GM19324 (cell line): Measurements from ENCODE around the gene KLRB1.
"Not testable (repeated sequence)": the region's sequence is repeated elsewhere in the genome, so short reads cannot be mapped to it uniquely, and the experiment has no call there.

ENCODE experiments used
- ATAC-seq: cut with Tn5 transposase; IDR thresholded peaks from one replicate; pipeline ENCODE4 v1.9.1; 2021; ENCODE audit warnings: mild to moderate bottlenecking, moderate library complexity; ENCODE audit not compliant: unreplicated experiment, low FRiP score

Gene KLRB1

DNA sequence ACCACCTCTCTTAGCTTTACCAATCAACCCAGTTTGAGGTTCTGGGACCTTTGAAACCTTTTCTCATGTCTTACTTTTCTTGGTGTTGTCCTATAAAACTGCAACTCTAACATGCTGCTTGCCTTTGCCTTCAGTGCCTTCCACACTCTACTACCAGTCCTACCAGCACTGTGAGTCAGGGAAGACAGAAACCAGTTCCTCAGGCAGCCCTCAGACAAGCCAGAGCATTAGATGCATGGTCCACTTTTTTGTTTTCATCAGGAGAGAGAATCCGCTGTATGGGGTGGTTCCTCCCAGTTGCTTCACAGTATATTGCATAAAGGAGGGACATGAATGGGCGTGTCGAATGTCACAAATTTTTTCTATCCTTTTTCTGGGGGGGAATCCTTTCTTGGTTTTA is 17.3 kb upstream of the KLRB1 start:
- no peak for ATAC-seq

DNA sequence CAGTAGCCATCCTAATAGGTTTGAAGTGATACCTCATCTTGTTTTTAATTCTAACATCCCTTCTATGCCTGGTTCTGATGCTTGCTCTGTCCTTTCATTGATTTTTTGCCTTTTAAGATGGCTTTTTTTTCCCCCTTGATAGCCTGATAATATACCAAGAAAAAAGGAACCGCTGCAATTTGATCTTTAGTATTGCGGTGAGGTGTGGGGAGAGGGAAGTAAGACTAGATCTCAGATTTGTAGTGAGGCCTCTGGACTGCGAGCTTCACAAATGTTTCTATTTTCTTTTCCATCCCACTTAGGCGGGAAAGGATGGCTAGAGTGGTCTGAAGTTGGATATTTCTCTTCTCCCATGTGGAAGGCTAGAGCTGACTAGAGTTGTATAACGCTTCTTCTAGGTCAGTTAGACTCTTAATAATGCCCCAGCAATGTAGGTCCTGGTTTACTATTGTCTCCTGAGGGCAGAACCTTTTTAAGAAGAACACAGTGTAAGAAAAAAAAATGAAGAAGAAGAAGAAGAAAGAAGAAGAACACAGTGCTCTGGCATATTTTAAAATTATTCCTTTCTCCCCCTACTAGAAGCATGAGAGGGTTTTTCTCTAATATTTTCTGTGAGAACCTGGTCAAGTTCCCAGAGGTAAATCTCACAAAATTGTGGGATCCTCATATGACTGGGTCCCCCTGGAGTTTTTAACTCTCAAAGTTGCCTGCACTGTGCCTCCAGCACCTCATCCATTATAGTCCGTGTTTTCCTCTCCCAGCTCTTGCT is 11.9 kb upstream of the KLRB1 start:
- ATAC-seq = no peak

DNA sequence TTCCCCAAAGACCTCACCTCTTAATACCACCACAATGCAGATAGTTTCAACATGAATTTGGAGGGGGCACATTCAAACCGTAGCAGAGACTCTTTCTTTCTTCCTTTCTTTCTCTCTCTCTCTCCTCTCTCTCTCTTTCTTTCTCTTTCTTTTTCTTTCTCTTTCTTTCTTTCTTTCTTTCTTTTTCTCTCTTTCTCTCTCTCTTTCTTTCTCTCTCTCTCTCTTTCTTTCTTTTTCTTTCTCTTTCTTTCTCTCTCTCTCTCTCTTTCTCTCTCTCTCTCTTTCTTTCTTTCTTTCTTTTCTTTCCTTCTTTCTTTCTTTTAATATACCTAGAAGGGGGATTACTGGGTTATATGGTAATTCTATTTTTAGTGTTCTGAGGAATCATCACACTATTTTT is 11.2 kb upstream of the KLRB1 start:
- ATAC-seq = not testable (repeated sequence)

DNA sequence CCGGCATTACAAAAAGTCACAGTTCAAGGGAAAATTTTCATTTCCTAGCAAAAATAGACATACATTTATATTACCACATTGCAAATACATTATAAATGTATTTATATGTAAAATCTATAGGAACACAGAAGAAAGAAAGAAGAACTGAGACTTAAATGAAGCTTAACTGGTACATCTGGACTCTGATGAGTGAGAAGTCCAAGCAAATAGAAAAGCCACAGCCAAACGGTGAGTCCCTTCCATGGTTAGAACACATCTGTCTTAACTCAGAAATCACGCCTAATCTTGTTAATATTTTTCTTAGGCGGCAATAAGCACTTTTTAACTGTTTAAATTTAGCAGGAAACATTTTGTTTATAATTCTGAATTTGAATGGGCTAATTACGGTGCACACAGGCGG is 9.4 kb upstream of the KLRB1 start:
- ATAC-seq = no peak

DNA sequence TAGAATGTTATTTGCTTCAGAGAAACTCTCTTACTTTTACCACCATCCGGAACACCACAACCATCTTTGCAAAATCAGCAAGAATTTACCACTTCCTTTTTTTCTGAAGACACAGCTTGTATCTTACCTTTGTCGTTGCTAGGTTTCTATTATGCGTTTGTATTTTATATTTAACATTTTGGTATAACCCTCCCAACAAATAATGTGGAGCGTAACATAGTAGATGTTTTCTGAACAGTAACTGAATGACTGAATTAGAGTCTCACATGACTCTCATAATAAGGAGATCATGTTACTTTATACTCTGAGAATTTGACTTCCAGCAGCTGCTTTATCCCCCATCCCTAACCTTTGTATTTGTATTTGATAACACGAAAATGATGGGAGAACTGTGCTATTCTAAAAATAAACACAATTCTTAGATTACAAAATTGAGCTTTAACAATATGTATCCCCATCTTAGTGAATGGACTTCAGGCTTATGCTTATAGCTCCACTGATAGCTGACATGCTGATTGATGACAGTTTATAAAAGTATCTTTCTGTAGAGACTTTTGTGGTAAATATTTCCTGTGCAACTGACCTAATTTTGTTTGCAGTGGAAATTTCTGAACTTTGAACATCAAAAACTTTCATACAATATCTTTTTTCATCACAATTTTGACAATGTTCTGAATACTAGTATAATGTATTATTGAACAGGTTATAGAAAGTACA is 7.9 kb upstream of the KLRB1 start:
- no peak for ATAC-seq

DNA sequence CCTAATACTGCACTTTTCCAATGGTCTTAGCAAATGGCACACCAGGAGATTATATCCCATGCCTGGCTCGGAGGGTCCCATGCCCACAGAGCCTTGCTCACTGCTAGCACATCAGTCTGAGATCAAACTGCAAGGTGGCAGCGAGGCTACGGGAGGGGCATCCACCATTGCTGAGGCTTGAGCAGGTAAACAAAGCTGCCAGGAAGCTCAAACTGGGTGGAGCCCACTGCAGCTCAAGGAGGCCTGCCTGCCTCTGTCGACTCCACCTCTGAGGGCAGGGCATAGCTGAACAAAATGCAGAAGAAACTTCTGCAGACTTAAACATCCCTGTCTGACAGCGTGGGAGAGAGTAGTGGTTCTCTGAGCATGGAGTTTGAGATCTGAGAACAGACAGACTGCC is 2.9 kb upstream of the KLRB1 start:
- not testable (repeated sequence) for ATAC-seq

DNA sequence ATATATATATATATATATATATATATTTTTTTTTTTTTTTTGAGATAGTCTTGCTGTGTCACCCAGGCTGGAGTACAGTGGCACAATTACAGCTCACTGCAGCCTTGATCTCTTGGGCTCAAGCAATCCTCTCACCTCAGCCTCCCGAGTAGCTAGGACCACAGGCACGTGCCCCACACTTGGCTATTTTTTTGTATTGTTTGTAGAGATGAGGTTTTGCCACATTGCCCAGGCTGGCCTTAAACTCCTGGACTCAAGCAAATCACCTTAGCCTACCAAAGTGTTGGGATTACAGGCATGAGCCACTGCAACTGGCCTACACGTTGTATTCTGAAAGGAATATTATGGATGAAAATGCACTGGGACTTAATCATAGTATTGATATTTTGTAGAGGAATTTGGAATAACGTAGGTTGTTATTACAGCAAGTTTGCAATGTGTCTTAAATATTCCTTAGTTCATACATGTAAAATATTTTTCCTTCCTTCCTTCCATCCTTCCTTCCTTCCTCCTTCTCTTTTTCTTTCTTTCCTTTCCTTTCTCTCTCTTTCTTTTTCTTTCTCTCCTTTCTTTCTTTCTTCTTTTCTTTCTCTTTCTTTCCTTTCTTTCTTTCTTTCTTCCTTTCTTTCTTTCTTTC is 862 bp downstream of the KLRB1 start:
- ATAC-seq = no peak

DNA sequence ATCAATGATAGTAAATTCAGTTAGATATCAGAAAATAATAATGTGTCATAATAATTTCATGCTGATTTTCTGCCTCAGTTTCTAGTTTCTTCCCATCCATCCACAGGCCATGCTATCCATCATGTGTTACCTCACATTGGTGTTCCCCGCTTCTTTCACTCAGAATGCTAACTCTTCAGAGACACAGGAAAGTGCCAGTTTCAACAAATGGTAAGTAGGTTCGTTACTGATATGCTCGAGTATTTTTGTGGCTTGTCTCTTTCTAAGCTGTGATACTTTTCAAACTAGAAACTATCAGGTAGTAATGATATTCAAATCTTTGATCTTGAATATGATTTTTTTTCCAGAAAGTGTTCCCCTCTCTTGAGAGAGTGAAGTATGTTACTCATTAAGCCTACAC is 1.5 kb downstream of the KLRB1 start:
- no peak for ATAC-seq

DNA sequence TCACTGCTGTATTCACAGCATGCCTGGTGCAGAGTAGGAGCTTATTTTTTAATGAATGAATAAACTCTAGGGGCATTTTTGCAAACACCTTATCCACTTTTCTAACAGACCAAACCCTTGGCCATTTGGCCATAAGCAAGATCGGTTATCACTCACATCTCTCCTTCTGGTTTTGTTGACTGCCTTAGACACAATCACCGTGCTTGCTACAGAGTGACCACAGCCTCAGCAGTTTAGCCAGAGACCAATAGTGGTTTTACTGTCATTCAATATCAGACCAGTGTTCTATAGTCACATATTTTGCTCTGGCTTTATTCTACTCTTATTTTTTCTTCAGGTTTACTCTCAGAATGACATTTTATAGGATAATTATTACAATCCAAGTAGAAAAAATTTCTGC is 2.2 kb downstream of the KLRB1 start:
- ATAC-seq = no peak

DNA sequence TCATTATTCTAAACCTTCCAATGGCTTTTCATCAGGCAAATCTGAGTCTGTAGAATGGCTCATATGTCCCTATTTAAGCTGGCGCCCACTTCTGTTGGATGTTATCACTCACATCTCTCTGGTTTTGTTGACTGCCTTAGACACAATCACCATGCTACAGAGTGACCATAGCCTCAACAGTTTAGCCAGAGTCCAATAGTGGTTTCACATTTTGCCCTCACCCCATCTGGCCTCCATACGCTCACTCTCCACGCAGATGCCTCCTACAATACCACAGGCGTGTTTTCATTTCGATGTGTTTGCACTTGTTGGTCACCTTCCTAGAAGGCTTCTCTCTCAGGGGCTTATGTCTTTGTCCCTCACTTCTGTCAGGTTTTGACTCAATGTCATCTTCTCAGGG is 3.4 kb downstream of the KLRB1 start:
- no peak for ATAC-seq

DNA sequence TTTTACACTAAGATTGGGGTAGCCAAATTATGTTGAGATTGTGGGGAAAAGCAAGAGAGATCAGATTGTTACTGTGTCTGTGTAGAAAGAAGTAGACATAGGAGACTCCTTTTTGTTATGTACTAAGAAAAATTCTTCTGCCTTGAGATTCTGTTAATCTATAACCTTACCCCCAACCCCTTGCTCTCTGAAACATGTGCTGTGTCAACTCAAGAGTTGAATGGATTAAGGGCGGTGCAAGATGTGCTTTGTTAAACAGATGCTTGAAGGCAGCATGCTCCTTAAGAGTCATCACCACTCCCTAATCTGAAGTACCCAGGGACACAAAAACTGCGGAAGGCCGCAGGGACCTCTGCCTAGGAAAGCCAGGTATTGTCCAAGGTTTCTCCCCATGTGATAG is 7.3 kb downstream of the KLRB1 start:
- not testable (repeated sequence) for ATAC-seq

DNA sequence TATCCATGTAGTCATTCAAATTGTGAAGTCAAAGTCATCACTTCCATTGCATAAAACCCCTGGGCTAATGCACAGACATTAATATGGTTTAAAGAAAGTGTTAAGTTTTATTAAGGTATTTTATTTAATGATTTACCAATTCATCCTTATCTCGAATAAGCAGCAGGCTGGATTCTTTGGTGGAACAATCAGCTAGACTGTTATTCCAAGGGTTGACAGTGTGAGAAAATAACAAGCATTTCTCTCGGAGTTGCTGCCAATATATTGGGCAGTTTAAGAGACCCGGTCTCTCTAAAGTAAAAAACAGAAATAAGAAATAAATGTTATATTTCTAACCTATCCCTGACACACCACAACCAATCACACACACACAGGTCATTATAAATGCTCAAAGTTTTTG is 9.4 kb downstream of the KLRB1 start:
- no peak for ATAC-seq

DNA sequence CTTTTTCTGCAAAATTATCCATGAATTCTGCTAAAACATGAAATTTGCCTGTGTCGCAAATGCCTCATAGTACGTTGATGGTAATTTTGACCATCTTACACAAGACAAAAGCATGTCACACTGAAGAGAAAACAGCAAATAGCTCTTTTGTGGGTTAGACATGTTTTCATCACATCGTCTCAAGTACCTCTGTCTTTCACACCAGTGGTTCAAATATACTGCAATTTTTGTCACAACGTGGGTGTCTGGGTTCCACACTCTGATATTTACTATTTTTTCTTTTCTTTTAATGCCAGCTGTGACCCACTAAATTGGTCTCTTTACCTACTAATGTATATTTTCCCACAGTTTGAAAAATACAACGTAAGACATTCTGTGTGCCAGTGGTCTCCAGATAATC is 10.4 kb downstream of the KLRB1 start:
- ATAC-seq = no peak

DNA sequence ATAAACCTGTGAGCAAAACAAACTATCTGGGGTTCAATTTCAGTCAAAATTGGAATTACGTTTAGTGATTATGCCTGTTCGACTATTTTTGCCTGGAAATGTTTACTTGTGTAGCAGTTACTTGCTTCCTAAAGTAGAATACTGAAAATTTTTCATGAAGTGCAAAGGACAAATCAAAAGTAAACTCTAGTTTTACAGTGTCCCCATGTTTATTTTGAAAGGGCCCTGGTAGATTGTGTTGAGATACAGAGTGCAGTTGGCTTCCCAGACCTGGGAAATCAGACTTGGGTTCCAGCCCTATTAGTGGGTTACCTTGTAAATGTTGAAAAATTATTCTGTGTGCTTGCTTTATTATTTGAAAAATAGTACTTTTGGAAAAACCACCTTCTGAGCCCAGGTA is 17.3 kb downstream of the KLRB1 start:
- ATAC-seq = no peak

DNA sequence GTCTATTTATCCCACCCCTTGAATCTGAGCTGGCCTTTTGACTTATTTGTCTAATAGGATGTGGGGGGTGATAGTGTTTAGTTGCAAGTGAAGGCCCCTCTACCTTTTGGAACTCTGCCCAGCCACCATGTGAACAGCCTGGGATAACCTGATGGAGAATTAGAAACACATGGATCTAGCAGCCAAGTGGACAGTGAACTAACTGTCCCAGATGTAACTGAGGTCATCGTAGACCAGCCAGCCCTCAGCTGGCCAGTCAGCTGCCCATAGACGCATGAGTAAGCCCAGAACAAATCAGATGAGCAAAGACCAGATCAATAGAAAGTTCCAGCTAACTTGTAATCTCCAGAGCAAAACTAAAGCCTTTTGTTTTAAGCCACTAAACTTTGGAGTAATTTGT is 19.0 kb downstream of the KLRB1 start:
- ATAC-seq = no peak

DNA sequence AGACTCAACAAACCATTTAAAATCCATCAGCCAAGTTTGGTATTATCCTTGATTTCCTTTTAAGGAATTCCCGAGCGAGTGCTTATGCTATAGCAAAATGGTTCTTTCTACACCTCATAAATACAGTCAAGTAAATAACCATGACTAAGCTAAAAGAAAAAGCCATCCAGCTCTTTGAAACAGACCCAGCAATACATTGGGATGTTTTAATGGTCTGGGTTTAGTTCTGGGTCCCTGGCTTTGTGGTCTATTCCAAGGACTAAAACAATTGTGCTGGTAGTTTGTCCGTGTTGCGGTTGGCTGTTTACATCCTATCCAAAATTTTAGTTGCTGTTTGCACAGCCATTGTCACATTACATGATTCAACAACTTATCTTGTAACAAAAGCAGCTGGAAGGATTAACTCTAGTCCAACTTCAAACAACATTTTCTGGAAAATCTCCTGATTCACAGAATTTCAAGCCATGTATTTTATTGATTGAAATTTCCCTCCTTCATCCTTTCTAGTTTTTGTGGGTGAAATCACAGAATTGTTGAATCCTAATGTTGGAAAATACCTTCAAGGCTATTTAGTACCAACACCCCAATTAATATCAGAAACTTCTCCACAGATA is 19.6 kb downstream of the KLRB1 start:
- ATAC-seq = no peak

DNA sequence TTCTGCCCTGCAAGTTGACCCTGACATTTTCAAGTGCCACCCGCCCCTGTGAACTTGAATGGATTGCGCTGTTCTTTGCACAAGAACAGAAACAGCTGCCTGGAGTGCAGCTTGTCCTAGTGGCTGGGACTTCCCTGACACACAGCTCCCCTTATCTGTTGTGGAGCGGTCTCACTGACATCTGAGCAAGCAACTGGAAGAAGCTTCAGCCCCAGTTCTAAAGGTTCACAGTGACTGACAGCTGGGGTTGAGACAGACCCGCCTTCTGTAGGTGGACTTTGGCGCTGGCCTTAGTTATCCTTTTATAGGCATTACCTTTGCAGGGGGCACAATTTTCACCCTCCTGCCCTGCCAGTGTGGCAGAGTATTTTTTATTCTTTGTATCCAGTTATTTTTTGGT is 30.0 kb downstream of the KLRB1 start:
- ATAC-seq = not testable (repeated sequence)

DNA sequence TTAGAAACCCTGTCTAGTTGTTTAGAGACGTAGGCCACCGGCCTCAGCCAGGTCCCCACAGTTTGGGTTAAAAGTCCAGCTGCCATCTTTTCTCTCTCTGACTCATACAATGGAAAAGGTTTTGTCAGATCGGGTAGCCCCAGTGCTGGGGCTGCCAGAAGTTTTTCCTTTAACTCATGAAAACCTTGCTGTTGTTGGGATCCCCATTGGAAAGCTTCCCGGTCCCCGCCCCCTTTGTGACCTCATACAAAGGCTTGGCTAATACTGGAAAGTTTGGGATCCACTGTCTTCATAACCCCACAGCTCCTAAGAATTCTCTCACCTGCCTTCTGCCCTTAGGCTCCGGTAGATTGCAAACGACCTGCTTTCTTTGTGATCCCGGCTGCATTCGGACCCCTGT is 40.6 kb downstream of the KLRB1 start:
- ATAC-seq = not testable (repeated sequence)

DNA sequence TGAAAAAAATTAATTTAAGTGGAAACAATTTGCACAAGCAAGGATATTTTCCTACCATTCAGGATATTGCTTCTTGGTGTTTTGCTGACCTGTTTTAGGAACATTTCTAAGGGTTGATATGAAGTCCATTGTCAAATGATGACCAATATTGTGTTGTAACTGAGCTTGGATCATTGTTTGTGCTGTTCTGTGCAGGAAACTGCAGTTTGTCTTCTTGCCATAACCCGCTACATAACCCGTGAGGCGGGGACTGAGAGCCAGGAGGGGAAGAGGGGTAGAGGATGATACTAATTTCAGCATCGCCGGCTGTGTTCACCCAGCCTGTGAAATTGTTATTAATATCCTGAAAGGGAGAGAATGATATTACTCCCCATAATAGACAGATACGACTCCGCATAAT is 41.6 kb downstream of the KLRB1 start:
- not testable (repeated sequence) for ATAC-seq

DNA sequence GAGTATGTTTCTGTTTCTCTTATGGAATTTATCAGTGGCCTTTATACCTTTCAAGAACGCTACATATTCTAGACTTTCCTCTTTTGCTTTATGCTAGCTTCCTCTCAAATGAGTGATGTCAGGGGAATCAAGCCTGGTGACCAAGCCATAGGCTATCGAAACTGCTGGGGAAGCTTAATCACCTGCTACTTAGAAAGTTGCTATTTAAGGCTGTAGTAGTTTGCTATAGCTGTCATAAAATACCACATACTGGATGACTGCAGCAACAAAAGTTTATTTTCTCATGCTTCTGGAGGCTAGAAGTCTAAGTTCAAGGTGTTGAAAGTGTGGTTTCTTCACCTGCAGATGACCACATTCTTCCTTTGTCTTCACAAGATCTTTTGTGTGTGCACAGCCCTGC is 43.3 kb downstream of the KLRB1 start:
- not testable (repeated sequence) for ATAC-seq

DNA sequence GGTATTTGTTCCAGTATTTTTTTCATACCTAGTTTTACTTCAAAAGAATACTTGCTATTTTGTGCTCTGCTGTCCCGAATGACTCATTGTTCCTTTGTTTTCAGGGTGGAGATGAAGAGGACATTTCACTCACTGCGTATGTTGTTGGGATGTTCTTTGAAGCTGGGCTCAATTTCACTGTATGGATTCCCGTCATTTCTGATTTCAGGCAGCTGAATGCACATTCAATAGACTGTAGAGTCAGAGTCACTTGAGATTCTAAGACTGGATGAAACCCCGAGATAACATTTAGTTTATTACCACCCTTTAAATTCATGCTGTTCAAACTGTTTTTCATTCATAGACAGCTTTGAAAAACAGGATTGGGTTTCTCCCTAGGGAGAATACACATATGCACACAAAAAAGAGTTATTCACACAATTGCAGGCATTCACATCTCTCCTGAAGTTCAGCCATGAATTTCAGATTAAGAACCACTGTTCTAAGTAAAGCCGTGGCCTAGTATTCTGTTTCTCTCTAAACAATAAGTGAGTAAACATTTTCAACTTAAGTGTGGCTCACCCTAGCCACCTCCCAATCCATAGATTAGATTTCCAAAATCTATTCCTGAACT is 44.8 kb downstream of the KLRB1 start:
- not testable (repeated sequence) for ATAC-seq
